Skeletal muscle tissue (tissue), 4 donors: ENCODE measurements around the gene PTH. TPM values are rescaled to one million over a fixed set of nuclear protein-coding genes. Genes with fewer than 3 reads are reported as not detected.

ENCODE experiments used
- H3K27ac ChIP-seq: one replicate; pipeline ENCODE4 v1.7.0; 2013; ENCODE audit warnings: mild to moderate bottlenecking, low read depth, low read length, inconsistent platforms
- H3K27me3 ChIP-seq, 3 donors: one replicate each; pipeline ENCODE4 v1.7.0; 2013; ENCODE audit warnings: low read length in 3 of 3; ENCODE audit not compliant: control insufficient read depth in 3 of 3, insufficient read depth in 3 of 3
- H3K36me3 ChIP-seq, 3 donors: one replicate each; pipeline ENCODE4 v1.7.0; 2013; ENCODE audit warnings: low read length in 3 of 3; ENCODE audit not compliant: control insufficient read depth in 3 of 3, insufficient read depth in 3 of 3
- H3K4me1 ChIP-seq, 3 donors: one replicate each; pipeline ENCODE4 v1.7.0; 2013; ENCODE audit warnings: low read length in 3 of 3, mild to moderate bottlenecking in 3 of 3; ENCODE audit not compliant: control insufficient read depth in 3 of 3, insufficient read depth in 3 of 3
- H3K4me3 ChIP-seq, 3 donors: one replicate each; pipeline ENCODE4 v1.7.0; 2013; ENCODE audit warnings: low read length in 3 of 3
- H3K9ac ChIP-seq, 3 donors: one replicate each; pipeline ENCODE4 v1.7.0; 2013; ENCODE audit warnings: low read length in 3 of 3, mild to moderate bottlenecking in 3 of 3, moderate library complexity in 2 of 3, low read depth in 1 of 3
- H3K9me3 ChIP-seq, 3 donors: one replicate each; pipeline ENCODE4 v1.7.0; 2013; ENCODE audit warnings: low read length in 3 of 3; ENCODE audit not compliant: control insufficient read depth in 3 of 3
- total RNA-seq: library from RNA; depleted of rRNA; stranded (reverse); fragments of >200 nt; gene quantifications from one replicate; pipeline ENCODE4 v1.2.3, GENCODE V29; 2014
- donor health status: Osteomylitis.

The PTH gene
- not detected for total RNA-seq

GRCh38 chr11:13495929-13496328 lies at the start of gene PTH:
Gene PTH, minus strand, starts transcription at chr11:13495997. Its CDS starts 3,142 bp downstream, at chr11:13492855.
- H3K9ac ChIP-seq = no peak within 1 kb of the TSS
- H3K27me3 ChIP-seq = no peaks in the 10 kb centered on the region
- no peak within 1 kb of the TSS for H3K27ac ChIP-seq
- no peak within 1 kb of the TSS for H3K4me3 ChIP-seq
- H3K36me3 ChIP-seq = no peaks in the 10 kb centered on the region
- H3K4me1 ChIP-seq = no peaks in the 10 kb centered on the region
- no peaks in the 10 kb centered on the region for H3K9me3 ChIP-seq

- no peaks in the 10 kb centered on the region for H3K36me3 ChIP-seq
- no peaks in the 10 kb centered on the region for H3K4me1 ChIP-seq
- peaks cover 0 to 2% (median 0%) of the 10 kb centered on the region in 3 donors for H3K9me3 ChIP-seq
- no peaks in the 10 kb centered on the region for H3K27me3 ChIP-seq
- H3K9ac ChIP-seq = no peak overlapping the region
- no peak overlapping the region for H3K4me3 ChIP-seq
- H3K27ac ChIP-seq = no peak overlapping the region
Observed at GRCh38 chr11:13538044-13538443, 42.2 kb upstream of the PTH start.

DNA sequence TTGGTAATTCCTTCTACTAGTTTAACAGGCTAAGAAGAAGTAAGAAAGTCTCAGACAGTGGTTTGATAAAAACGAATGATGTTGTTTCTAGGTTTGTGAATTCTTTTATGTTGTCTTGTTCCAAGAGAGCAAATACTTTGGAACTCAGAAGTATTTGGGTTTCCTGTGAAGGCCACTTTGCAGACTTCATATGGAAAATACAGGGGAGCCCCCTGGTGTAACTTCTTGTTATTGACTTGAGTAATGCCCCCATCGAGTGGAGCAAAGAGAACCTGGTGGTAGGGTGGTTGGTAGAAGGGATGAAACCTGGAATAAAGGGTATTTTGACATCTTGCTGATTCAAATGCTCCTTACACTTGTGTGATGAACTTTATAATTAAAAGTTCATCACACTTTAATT lies 40.0 kb upstream of the PTH start:
- no peaks in the 10 kb centered on the region for H3K36me3 ChIP-seq
- peaks cover 0 to 2% (median 0%) of the 10 kb centered on the region in 3 donors for H3K9me3 ChIP-seq
- no peak overlapping the region for H3K4me3 ChIP-seq
- no peaks in the 10 kb centered on the region for H3K4me1 ChIP-seq
- no peaks in the 10 kb centered on the region for H3K27me3 ChIP-seq
- H3K27ac ChIP-seq = no peak overlapping the region
- no peak overlapping the region for H3K9ac ChIP-seq

DNA sequence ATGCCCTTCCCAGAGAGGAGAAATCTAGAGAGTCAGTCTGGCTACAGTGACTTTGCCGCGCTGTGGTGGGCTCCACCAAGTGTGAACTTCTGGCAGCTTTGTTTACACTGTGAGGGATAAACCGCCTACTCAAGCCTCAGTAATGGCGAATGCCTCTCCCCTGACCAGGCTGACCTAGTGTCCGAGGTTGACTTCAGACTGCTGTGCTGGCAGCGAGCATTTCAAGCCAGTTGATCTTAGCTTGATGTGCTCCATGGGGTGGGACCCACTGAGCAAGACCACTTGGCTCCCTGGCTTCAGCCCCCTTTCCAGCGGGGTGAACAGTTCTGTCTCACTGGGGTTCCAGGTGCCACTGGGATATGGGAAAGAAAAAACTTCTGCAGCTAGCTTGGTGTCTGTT lies 38.6 kb upstream of the PTH start:
- Histone ChIP-seq H3K4me1 (no peaks in the 10 kb centered on the region), H3K9ac (no peak overlapping the region), H3K27me3 (no peaks in the 10 kb centered on the region), H3K9me3 (peaks cover 0 to under 1% (median 0%) of the 10 kb centered on the region in 3 donors), H3K27ac (no peak overlapping the region), H3K36me3 (no peaks in the 10 kb centered on the region), H3K4me3 (no peak overlapping the region)

- H3K9me3 ChIP-seq = no peaks in the 10 kb centered on the region
Observed at GRCh38 chr11:13525257-13525656, 29.5 kb upstream of the PTH start.

DNA sequence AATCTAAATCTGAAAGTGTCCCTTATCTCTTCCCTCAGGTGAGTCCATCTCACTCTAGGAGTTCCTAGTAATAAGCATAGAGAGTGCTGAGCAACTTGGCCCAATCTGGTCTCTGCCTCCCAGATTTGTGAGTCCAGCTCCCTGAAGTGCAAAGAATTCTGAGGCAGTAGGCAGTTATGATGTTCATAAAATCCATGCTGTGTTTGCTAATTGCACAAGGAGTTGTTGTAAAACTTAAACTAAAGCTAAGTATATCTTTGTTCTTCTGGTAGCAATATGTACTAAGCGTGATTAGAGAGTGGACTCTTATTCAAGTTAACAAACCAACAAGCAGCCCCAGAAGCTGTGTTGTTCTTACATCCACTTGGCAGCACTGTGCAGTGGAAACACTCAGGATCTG lies 7.6 kb upstream of the PTH start:
- Histone ChIP-seq H3K27me3 (no peaks in the 10 kb centered on the region), H3K36me3 (no peaks in the 10 kb centered on the region), H3K9ac (no peak overlapping the region), H3K27ac (no peak overlapping the region), H3K4me1 (no peaks in the 10 kb centered on the region), H3K4me3 (no peak overlapping the region), H3K9me3 (no peaks in the 10 kb centered on the region)

More at GRCh38 chr11:13525257-13525656, 29.5 kb upstream of the PTH start:
- H3K27me3 ChIP-seq = no peaks in the 10 kb centered on the region
- H3K4me1 ChIP-seq = no peaks in the 10 kb centered on the region
- H3K27ac ChIP-seq = no peak overlapping the region
- H3K4me3 ChIP-seq = no peak overlapping the region
- no peak overlapping the region for H3K9ac ChIP-seq
- H3K36me3 ChIP-seq = no peaks in the 10 kb centered on the region

DNA sequence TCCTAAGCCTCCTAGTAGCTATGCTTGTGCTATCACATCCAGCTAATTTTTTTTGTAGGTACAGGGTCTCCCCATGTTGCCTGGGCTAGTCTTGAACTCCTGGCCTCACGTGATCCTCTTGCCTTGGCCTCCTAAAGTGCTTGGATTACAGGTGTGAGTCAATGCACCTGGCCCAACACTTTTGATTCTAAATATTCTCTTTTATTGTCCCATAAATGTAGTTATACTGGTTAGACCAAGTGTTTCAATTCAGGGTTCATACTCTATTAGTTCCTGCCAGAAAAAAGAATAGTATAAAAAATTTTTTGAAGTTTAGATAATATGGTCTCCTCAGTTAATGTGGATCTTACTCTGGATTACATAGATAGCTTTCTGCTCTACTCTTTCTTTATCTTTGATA lies 6.7 kb upstream of the PTH start:
- no peak overlapping the region for H3K27ac ChIP-seq
- no peak overlapping the region for H3K4me3 ChIP-seq
- no peaks in the 10 kb centered on the region for H3K27me3 ChIP-seq
- no peaks in the 10 kb centered on the region for H3K4me1 ChIP-seq
- H3K9me3 ChIP-seq = no peaks in the 10 kb centered on the region
- H3K9ac ChIP-seq = no peak overlapping the region
- no peaks in the 10 kb centered on the region for H3K36me3 ChIP-seq

DNA sequence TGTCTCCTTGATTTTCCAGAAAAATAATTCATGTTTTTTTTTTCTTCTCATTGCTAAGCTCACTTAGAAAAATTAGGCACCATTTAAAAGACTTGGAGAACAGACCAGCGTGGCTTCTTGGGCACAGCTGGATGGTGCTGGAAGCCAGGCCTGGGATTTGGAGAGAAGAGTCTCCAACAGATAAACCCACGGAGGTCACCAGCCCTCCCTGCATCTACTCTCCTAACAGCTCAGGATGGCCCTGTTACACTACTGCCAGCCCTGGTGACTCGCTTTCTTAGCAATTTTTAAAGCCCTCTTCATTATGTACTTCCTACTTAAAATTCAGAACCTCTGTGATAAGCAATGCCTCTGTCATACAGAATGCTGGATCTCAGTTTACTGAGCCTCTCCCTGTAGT lies 1.7 kb downstream of the PTH start:
- Histone ChIP-seq H3K4me1 (no peaks in the 10 kb centered on the region), H3K9me3 (no peaks in the 10 kb centered on the region), H3K9ac (no peak overlapping the region), H3K36me3 (no peaks in the 10 kb centered on the region), H3K27ac (no peak overlapping the region), H3K27me3 (no peaks in the 10 kb centered on the region), H3K4me3 (no peak overlapping the region)

DNA sequence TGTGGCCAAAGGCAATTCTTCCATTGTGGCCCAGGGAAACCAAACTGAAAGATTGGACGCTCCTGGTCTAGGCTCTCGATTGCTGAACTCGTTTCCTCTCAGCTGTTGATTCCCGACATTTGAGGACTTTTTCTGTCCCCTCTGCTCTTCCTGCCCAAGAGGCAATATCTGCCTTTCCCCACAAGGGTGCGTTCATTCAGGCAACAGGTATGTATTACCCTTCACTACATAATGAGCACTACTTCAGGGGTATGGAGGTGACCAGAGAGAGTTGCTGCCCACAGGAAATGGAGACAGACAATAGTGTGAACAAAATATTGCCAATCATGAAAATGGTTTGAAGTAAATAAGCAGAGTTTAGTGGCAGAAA lies 8.2 kb downstream of the PTH start:
- Histone ChIP-seq H3K36me3 (no peaks in the 10 kb centered on the region), H3K4me1 (no peaks in the 10 kb centered on the region), H3K4me3 (peak overlapping the region in 1 of 3 donors; percentile 7), H3K9ac (no peak overlapping the region), H3K27ac (no peak overlapping the region), H3K27me3 (no peaks in the 10 kb centered on the region), H3K9me3 (peaks cover 0 to 2% (median 0%) of the 10 kb centered on the region in 3 donors)

DNA sequence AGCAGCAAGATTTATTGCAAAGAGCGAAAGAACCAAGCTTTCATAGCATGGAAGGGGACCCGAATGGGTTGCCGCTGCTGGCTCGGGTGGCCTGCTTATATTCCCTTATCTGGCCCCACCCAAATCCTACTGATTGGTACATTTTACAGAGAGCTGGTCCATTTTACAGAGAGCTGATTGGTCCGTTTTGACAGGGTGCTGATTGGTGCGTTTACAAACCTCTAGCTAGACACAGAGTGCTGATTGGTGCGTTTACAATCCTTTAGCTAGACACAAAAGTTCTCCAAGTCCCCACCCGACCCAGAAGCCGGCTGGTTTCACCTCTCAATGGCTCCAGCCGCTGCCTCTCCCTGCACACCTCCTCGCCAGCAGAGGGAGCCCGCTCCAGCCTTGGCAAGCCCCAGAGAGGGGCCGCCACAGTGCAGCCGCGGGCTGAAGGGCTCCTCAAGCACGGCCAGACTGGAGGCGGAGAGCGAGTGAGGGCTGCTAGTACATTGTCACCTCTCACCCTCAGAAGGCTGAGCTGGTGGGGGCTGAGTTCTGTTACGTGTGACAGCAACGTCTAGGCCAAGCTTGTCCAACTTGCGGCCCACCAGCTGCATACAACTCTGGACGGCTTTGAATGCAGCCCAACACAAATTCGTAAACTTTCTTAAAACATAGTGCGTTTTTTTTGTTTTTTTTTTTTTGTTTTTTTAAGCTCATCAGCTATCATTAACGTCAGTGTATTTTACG lies 8.7 kb downstream of the PTH start:
- Histone ChIP-seq H3K36me3 (no peaks in the 10 kb centered on the region), H3K9me3 (peaks cover 0 to 2% (median 0%) of the 10 kb centered on the region in 3 donors), H3K4me3 (peak overlapping the region in 2 of 3 donors; percentile 7 to 45), H3K9ac (no peak overlapping the region), H3K27ac (no peak overlapping the region), H3K27me3 (no peaks in the 10 kb centered on the region), H3K4me1 (no peaks in the 10 kb centered on the region)
